Endodermal cell (in vitro differentiated cells): ENCODE data around the gene TOM1L2. TPM values are rescaled to one million over a fixed set of nuclear protein-coding genes. Genes with fewer than 3 reads are reported as not detected.

Source experiments
- DNase-seq: peaks from one replicate; pipeline ENCODE4 v3.0.0-alpha.2; 2017
- H3K27ac ChIP-seq: 2 replicates; pipeline ENCODE4 v1.5.1; 2013; ENCODE audit warnings: mild to moderate bottlenecking, low read depth, low read length, moderate library complexity
- H3K27me3 ChIP-seq: 2 replicates; pipeline ENCODE4 v1.6.1; 2013; ENCODE audit warnings: mild to moderate bottlenecking, low read length, moderate library complexity; ENCODE audit not compliant: insufficient read depth, control insufficient read depth, poor library complexity, severe bottlenecking
- H3K36me3 ChIP-seq: 2 replicates; pipeline ENCODE4 v1.7.0; 2013; ENCODE audit warnings: mild to moderate bottlenecking, low read length, moderate library complexity; ENCODE audit not compliant: control insufficient read depth, insufficient read depth
- H3K4me1 ChIP-seq: one replicate; pipeline ENCODE4 v1.7.0; 2013; ENCODE audit warnings: low read length; ENCODE audit not compliant: control insufficient read depth, insufficient read depth
- H3K4me3 ChIP-seq: 2 replicates; pipeline ENCODE4 v1.5.1; 2013; ENCODE audit warnings: mild to moderate bottlenecking, low read length, moderate library complexity
- H3K9ac ChIP-seq: 2 replicates; pipeline ENCODE4 v1.6.1; 2013; ENCODE audit warnings: mild to moderate bottlenecking, low read length, moderate library complexity; ENCODE audit not compliant: poor library complexity, severe bottlenecking; ENCODE audit errors: extremely low read depth
- H3K9me3 ChIP-seq: 2 replicates; pipeline ENCODE4 v1.6.1; 2013; ENCODE audit warnings: mild to moderate bottlenecking, low read length, moderate library complexity; ENCODE audit not compliant: control insufficient read depth
- H3K27ac Mint-ChIP-seq: 2 replicates; pipeline ENCODE4 v1.8.0; 2020; ENCODE audit warnings: mixed read lengths
- H3K27me3 Mint-ChIP-seq: 2 replicates; pipeline ENCODE4 v1.8.0; 2021; ENCODE audit warnings: mild to moderate bottlenecking, mixed read lengths; ENCODE audit not compliant: insufficient read depth
- H3K36me3 Mint-ChIP-seq: 2 replicates; pipeline ENCODE4 v1.8.0; 2020; ENCODE audit warnings: low read depth, mixed read lengths
- H3K4me1 Mint-ChIP-seq: 2 replicates; pipeline ENCODE4 v1.8.0; 2020; ENCODE audit warnings: mixed read lengths
- H3K4me3 Mint-ChIP-seq: 2 replicates; pipeline ENCODE4 v1.8.0; 2020; ENCODE audit warnings: mild to moderate bottlenecking, moderate library complexity, mixed read lengths
- H3K9me3 Mint-ChIP-seq: 2 replicates; pipeline ENCODE4 v1.8.0; 2020; ENCODE audit warnings: mild to moderate bottlenecking, mixed read lengths
- CTCF ChIP-seq: fragments of 200-600 bp; sonication (generic); conservative IDR thresholded peaks from 2 replicates; pipeline ENCODE4 v1.5.0; 2021; ENCODE audit warnings: antibody characterized with exemption, mild to moderate bottlenecking
- WGBS, 2 experiments: methylation state at CpG; one replicate each; pipeline versions ENCODE4 v1.1.5 to v1.1.7; 2013; ENCODE audit warnings: missing lambda C conversion rate in 2 of 2, mixed read lengths in 1 of 2; ENCODE audit not compliant: insufficient coverage in 1 of 2, insufficient read length in 1 of 2; 5-methylcytosine and 5-hydroxymethylcytosine counted together
- total RNA-seq, 2 donors: library from RNA; stranded (reverse); fragmentation: NEBNext Ultra II Directional in 1 of 2; extraction: Animal tissue kit (Norgen Biotek cat#: 25700) in 1 of 2; gene quantifications; 2 replicates in 1 of 2; 3 replicates in 1 of 2; pipeline ENCODE4 v1.2.1, GENCODE V29; 2021

TOM1L2 gene
- total RNA-seq, 2 donors from 2014 or later, result 10.2 to 11.5 TPM

- peaks cover 3% of the 10 kb centered on the region for H3K4me1 ChIP-seq
- Mint-ChIP-seq H3K27me3 (no peaks in the 10 kb centered on the region), H3K27ac (peak overlapping the region; percentile 48), H3K4me3 (no peak overlapping the region), H3K4me1 (peaks cover 20% of the 10 kb centered on the region), H3K36me3 (peaks cover 20% of the 10 kb centered on the region), H3K9me3 (no peaks in the 10 kb centered on the region)
- H3K9ac ChIP-seq, result no peak overlapping the region
- H3K27me3 ChIP-seq, result no peaks in the 10 kb centered on the region
- H3K9me3 ChIP-seq, result no peaks in the 10 kb centered on the region
- peaks cover 22% of the 10 kb centered on the region for H3K36me3 ChIP-seq
- DNase-seq, result no peak
- no peak overlapping the region for H3K4me3 ChIP-seq
- TF ChIP-seq CTCF, result no peak
- WGBS, 2 experiments, result 77 to 90% methylated on average over 4 to 6 of the region's 6 CpGs
- H3K27ac ChIP-seq, result peak overlapping the region; percentile 32
These were observed 141.4 kb downstream of the TOM1L2 start for GRCh38 chr17:17830740-17831207.

GRCh38 chr17:17830269-17830567 lies 142.0 kb downstream of the TOM1L2 start:
- peaks cover 19% of the 10 kb centered on the region for H3K4me1 Mint-ChIP-seq
- no peak overlapping the region for H3K27ac Mint-ChIP-seq
- Histone ChIP-seq H3K27ac (no peak overlapping the region), H3K4me1 (no peaks in the 10 kb centered on the region), H3K9ac (no peak overlapping the region), H3K4me3 (no peak overlapping the region), H3K27me3 (no peaks in the 10 kb centered on the region), H3K9me3 (no peaks in the 10 kb centered on the region), H3K36me3 (peaks cover 22% of the 10 kb centered on the region)
- H3K9me3 Mint-ChIP-seq, result no peaks in the 10 kb centered on the region
- no peak for DNase-seq
- 95 to 100% methylated on average over 2 of the region's 2 CpGs for WGBS, 2 experiments
- H3K4me3 Mint-ChIP-seq, result no peak overlapping the region
- no peak for TF ChIP-seq CTCF
- H3K36me3 Mint-ChIP-seq, result peaks cover 20% of the 10 kb centered on the region
- H3K27me3 Mint-ChIP-seq, result no peaks in the 10 kb centered on the region

GRCh38 chr17:17827826-17828621 lies 144.2 kb downstream of the TOM1L2 start:
- TF ChIP-seq CTCF, result no peak
- H3K27ac ChIP-seq, result no peak overlapping the region

More at GRCh38 chr17:17827826-17828621, 144.2 kb downstream of the TOM1L2 start:
- H3K4me3 Mint-ChIP-seq, result no peak overlapping the region
- H3K27me3 ChIP-seq, result no peaks in the 10 kb centered on the region
- no peaks in the 10 kb centered on the region for H3K9me3 Mint-ChIP-seq
- H3K27ac Mint-ChIP-seq, result peak overlapping the region; percentile 12
- WGBS, 2 experiments, result 88 to 94% methylated on average over 6 to 13 of the region's 13 CpGs
- DNase-seq, result no peak
- peaks cover 10% of the 10 kb centered on the region for H3K36me3 Mint-ChIP-seq
- no peak overlapping the region for H3K9ac ChIP-seq
- no peak overlapping the region for H3K4me3 ChIP-seq
- H3K9me3 ChIP-seq, result no peaks in the 10 kb centered on the region
- H3K4me1 Mint-ChIP-seq, result peaks cover 25% of the 10 kb centered on the region
- peaks cover 16% of the 10 kb centered on the region for H3K4me1 ChIP-seq
- no peaks in the 10 kb centered on the region for H3K27me3 Mint-ChIP-seq
- H3K36me3 ChIP-seq, result peaks cover 18% of the 10 kb centered on the region
